ENCODE data around the gene CD8A. TPM values are rescaled to one million over a fixed set of nuclear protein-coding genes. Genes with fewer than 3 reads are reported as not detected.
"Not testable (repeated sequence)": the region's sequence is repeated elsewhere in the genome, so short reads cannot be mapped to it uniquely, and the experiment has no call there.

The CD8A gene
- 0.13 and 0.18 TPM in 2 replicates for total RNA-seq (2014; rRNA removed; shearing (Covaris generic))
- 0.11 and 0.62 TPM in 2 replicates for polyA plus RNA-seq (2015; cell fraction: cytosol; rRNA removed)
- 1.1 and 1.5 TPM in 2 replicates for polyA plus RNA-seq (2015; cell fraction: nucleus; rRNA removed)

GRCh38 chr2:86790676-86791572 is at the start of gene CD8A:
CD8A (minus strand) TSS chr2:86790913; CDS start chr2:86790825, 88 bp downstream.
- in situ Hi-C loops (cut with HindIII; ENCODE audit: low pct_unique_long_range_greater_than_20kb, low sequenced_read_pairs): no loop called here
- DNase-seq (ENCODE audit: low read depth, low spot score): no peak

GRCh38 chr2:86839871-86840548 is 49.3 kb upstream of the CD8A start:
- in situ Hi-C loops (cut with HindIII; ENCODE audit: low pct_unique_long_range_greater_than_20kb, low sequenced_read_pairs); DNase-seq (ENCODE audit: low read depth, low spot score): not testable (repeated sequence)

GRCh38 chr2:86839455-86839854 is 48.7 kb upstream of the CD8A start:
- DNase-seq (ENCODE audit: low read depth, low spot score); in situ Hi-C loops (cut with HindIII; ENCODE audit: low pct_unique_long_range_greater_than_20kb, low sequenced_read_pairs): not testable (repeated sequence)

- in situ Hi-C loops (cut with HindIII; ENCODE audit: low pct_unique_long_range_greater_than_20kb, low sequenced_read_pairs): not testable (repeated sequence)
These were observed 47.0 kb upstream of the CD8A start for GRCh38 chr2:86837714-86838113.

GRCh38 chr2:86836915-86837695 is 46.4 kb upstream of the CD8A start:
- in situ Hi-C loops (cut with HindIII; ENCODE audit: low pct_unique_long_range_greater_than_20kb, low sequenced_read_pairs): not testable (repeated sequence)
- peak; percentile 60 for DNase-seq (ENCODE audit: low read depth, low spot score)

More at GRCh38 chr2:86837714-86838113, 47.0 kb upstream of the CD8A start:
- DNase-seq (ENCODE audit: low read depth, low spot score): not testable (repeated sequence)

GRCh38 chr2:86835548-86835889 is 44.8 kb upstream of the CD8A start:
- DNase-seq (ENCODE audit: low read depth, low spot score); in situ Hi-C loops (cut with HindIII; ENCODE audit: low pct_unique_long_range_greater_than_20kb, low sequenced_read_pairs): not testable (repeated sequence)

- in situ Hi-C loops (cut with HindIII; ENCODE audit: low pct_unique_long_range_greater_than_20kb, low sequenced_read_pairs): no loop called here
- DNase-seq (ENCODE audit: low read depth, low spot score): no peak
These were observed 42.6 kb upstream of the CD8A start for GRCh38 chr2:86833315-86833714.

GRCh38 chr2:86832334-86833096 is 41.8 kb upstream of the CD8A start:
- in situ Hi-C loops (cut with HindIII; ENCODE audit: low pct_unique_long_range_greater_than_20kb, low sequenced_read_pairs): no loop called here
- no peak for DNase-seq (ENCODE audit: low read depth, low spot score)

GRCh38 chr2:86831537-86831936 is 40.8 kb upstream of the CD8A start:
- in situ Hi-C loops (cut with HindIII; ENCODE audit: low pct_unique_long_range_greater_than_20kb, low sequenced_read_pairs): no loop called here
- no peak for DNase-seq (ENCODE audit: low read depth, low spot score)

GRCh38 chr2:86826951-86827350 is 36.2 kb upstream of the CD8A start:
- in situ Hi-C loops (cut with HindIII; ENCODE audit: low pct_unique_long_range_greater_than_20kb, low sequenced_read_pairs): no loop called here
- DNase-seq (ENCODE audit: low read depth, low spot score): no peak

GRCh38 chr2:86825693-86826381 is 35.1 kb upstream of the CD8A start:
- in situ Hi-C loops (cut with HindIII; ENCODE audit: low pct_unique_long_range_greater_than_20kb, low sequenced_read_pairs): no loop called here
- DNase-seq (ENCODE audit: low read depth, low spot score): no peak

GRCh38 chr2:86825036-86825692 is 34.5 kb upstream of the CD8A start:
- DNase-seq (ENCODE audit: low read depth, low spot score): no peak
- in situ Hi-C loops (cut with HindIII; ENCODE audit: low pct_unique_long_range_greater_than_20kb, low sequenced_read_pairs): no loop called here

GRCh38 chr2:86822668-86823345 is 32.1 kb upstream of the CD8A start:
- in situ Hi-C loops (cut with HindIII; ENCODE audit: low pct_unique_long_range_greater_than_20kb, low sequenced_read_pairs): no loop called here
- no peak for DNase-seq (ENCODE audit: low read depth, low spot score)

- no peak for DNase-seq (ENCODE audit: low read depth, low spot score)
- in situ Hi-C loops (cut with HindIII; ENCODE audit: low pct_unique_long_range_greater_than_20kb, low sequenced_read_pairs): no loop called here
These were observed 31.1 kb upstream of the CD8A start for GRCh38 chr2:86821842-86822241.

GRCh38 chr2:86821306-86821705 is 30.6 kb upstream of the CD8A start:
- in situ Hi-C loops (cut with HindIII; ENCODE audit: low pct_unique_long_range_greater_than_20kb, low sequenced_read_pairs): no loop called here
- DNase-seq (ENCODE audit: low read depth, low spot score): no peak

GRCh38 chr2:86818957-86819356 is 28.2 kb upstream of the CD8A start:
- in situ Hi-C loops (cut with HindIII; ENCODE audit: low pct_unique_long_range_greater_than_20kb, low sequenced_read_pairs): no loop called here
- no peak for DNase-seq (ENCODE audit: low read depth, low spot score)
